ENCODE data around the gene KCTD19. TPM values are rescaled to one million over a fixed set of nuclear protein-coding genes. Genes with fewer than 3 reads are reported as not detected.

KCTD19 gene
- polyA plus RNA-seq, 1 donor from 2014 or later, result not detected

Other genes with a start within 250 kb of the KCTD19 start
- gene PHAF1, start 216.8 kb downstream of the KCTD19 start, polyA plus RNA-seq, result 14.5 TPM
- 0.45 TPM for gene B3GNT9, start 175.7 kb downstream of the KCTD19 start, polyA plus RNA-seq
- gene TRADD, start 166.8 kb downstream of the KCTD19 start, polyA plus RNA-seq, result 103 TPM
- 3.7 TPM for gene FBXL8, start 166.8 kb downstream of the KCTD19 start, polyA plus RNA-seq
- not detected for gene HSF4, start 162.0 kb downstream of the KCTD19 start, polyA plus RNA-seq
- gene NOL3, start 156.2 kb downstream of the KCTD19 start, polyA plus RNA-seq, result not detected
- 0.56 TPM for gene MATCAP1, start 142.8 kb downstream of the KCTD19 start, polyA plus RNA-seq
- not detected for gene EXOC3L1, start 136.6 kb downstream of the KCTD19 start, polyA plus RNA-seq
- gene E2F4, start 134.6 kb downstream of the KCTD19 start, polyA plus RNA-seq, result 73.7 TPM
- gene ELMO3, start 127.6 kb downstream of the KCTD19 start, polyA plus RNA-seq, result 0.35 TPM
- gene TMEM208, start 99.6 kb downstream of the KCTD19 start, polyA plus RNA-seq, result 64.2 TPM
- 3.8 TPM for gene FHOD1, start 79.3 kb downstream of the KCTD19 start, polyA plus RNA-seq
- gene SLC9A5, start 77.8 kb downstream of the KCTD19 start, polyA plus RNA-seq, result 0.75 TPM
- gene PLEKHG4, start 47.2 kb downstream of the KCTD19 start, polyA plus RNA-seq, result 0.65 TPM
- not detected for gene LRRC36, start 74 bp upstream of the KCTD19 start, polyA plus RNA-seq
- not detected for gene TPPP3, start 66.8 kb upstream of the KCTD19 start, polyA plus RNA-seq
- 0.33 TPM for gene ZDHHC1, start 89.7 kb upstream of the KCTD19 start, polyA plus RNA-seq
- gene HSD11B2, start 104.4 kb upstream of the KCTD19 start, polyA plus RNA-seq, result not detected
- 160 TPM for gene ATP6V0D1, start 154.4 kb upstream of the KCTD19 start, polyA plus RNA-seq
- gene AGRP, start 156.8 kb upstream of the KCTD19 start, polyA plus RNA-seq, result not detected
- 43.8 TPM for gene RIPOR1, start 202.1 kb upstream of the KCTD19 start, polyA plus RNA-seq
- gene CTCF, start 235.8 kb upstream of the KCTD19 start, polyA plus RNA-seq, result 70.9 TPM

All from IgD-negative memory B cell (primary cell).